ENCODE results near the gene NELFA.
"Not testable (repeated sequence)": the region's sequence is repeated elsewhere in the genome, so short reads cannot be mapped to it uniquely, and the experiment has no call there.

The NELFA gene

GRCh38 chr4:1993718-1994516 is 14.9 kb downstream of the NELFA start:
- DNase-seq, result not testable (repeated sequence)

- DNase-seq, result no peak
Observed at GRCh38 chr4:1993169-1993516, 15.6 kb downstream of the NELFA start.

GRCh38 chr4:1992468-1993168 is 16.2 kb downstream of the NELFA start:
- no peak for DNase-seq

- no peak for DNase-seq
Observed at GRCh38 chr4:1991596-1992434, 17.0 kb downstream of the NELFA start.

GRCh38 chr4:1991087-1991486 is 17.7 kb downstream of the NELFA start:
- DNase-seq, result no peak

- DNase-seq, result no peak
Observed at GRCh38 chr4:1990676-1991075, 18.1 kb downstream of the NELFA start.

- no peak for DNase-seq
Observed at GRCh38 chr4:1990348-1990645, 18.5 kb downstream of the NELFA start.

- DNase-seq, result no peak
Observed at GRCh38 chr4:1989533-1990347, 19.0 kb downstream of the NELFA start.

GRCh38 chr4:1988327-1988724 is 20.4 kb downstream of the NELFA start:
- DNase-seq, result no peak

- no peak for DNase-seq
Observed at GRCh38 chr4:1987721-1988326, 20.9 kb downstream of the NELFA start.

GRCh38 chr4:1987296-1987695 is 21.5 kb downstream of the NELFA start:
- DNase-seq, result no peak

GRCh38 chr4:1986578-1987210 is 22.1 kb downstream of the NELFA start:
- DNase-seq, result no peak

- DNase-seq, result no peak
Observed at GRCh38 chr4:1985780-1986577, 22.8 kb downstream of the NELFA start.

- DNase-seq, result no peak
Observed at GRCh38 chr4:1985294-1985693, 23.5 kb downstream of the NELFA start.

GRCh38 chr4:1984406-1985191 is 24.2 kb downstream of the NELFA start:
- no peak for DNase-seq

- no peak for DNase-seq
Observed at GRCh38 chr4:1983846-1984405, 24.8 kb downstream of the NELFA start.

- no peak for DNase-seq
Observed at GRCh38 chr4:1983053-1983845, 25.5 kb downstream of the NELFA start.

- DNase-seq, result no peak
Observed at GRCh38 chr4:1982124-1983052, 26.4 kb downstream of the NELFA start.
